HEK293 (cell line): ENCODE results near the gene SYAP1.

Experiments
- CTCF ChIA-PET: fragments of 350-600 bp; formaldehyde crosslinking; extraction: SDS; loops from one replicate; lab custom pipeline; 2021; ENCODE audit warnings: antibody characterized with exemption; lab: Yijun Ruan, JAX
- POLR2A ChIA-PET: fragments of 300-600 bp; formaldehyde crosslinking; extraction: SDS; loops from one replicate; lab custom pipeline; 2020; ENCODE audit warnings: antibody characterized with exemption, inconsistent platforms; lab: Yijun Ruan, JAX
- H3K27ac ChIP-seq: fragments of 200-500 bp; sonication (Bioruptor generic); 2 replicates; pipeline ENCODE4 v1.5.1; 2014; ENCODE audit warnings: low read depth, low read length, control low read depth, inconsistent platforms; ENCODE audit errors: extremely low read depth
- H3K36me3 ChIP-seq, 2 experiments: fragments of 200-500 bp in 1 of 2; sonication (Bioruptor generic) in 1 of 2; 1 replicate in 1 of 2; 2 replicates in 1 of 2; pipeline ENCODE4 v1.5.1; 2014 to 2017; ENCODE audit warnings: inconsistent platforms in 2 of 2, low read length in 2 of 2; ENCODE audit not compliant: control insufficient read depth in 2 of 2, insufficient read depth in 1 of 2
- H3K4me1 ChIP-seq: fragments of 200-500 bp; sonication (Bioruptor generic); 2 replicates; pipeline ENCODE4 v1.5.1; 2014; ENCODE audit warnings: mild to moderate bottlenecking, low read length, inconsistent platforms; ENCODE audit not compliant: control insufficient read depth, insufficient read depth
- H3K4me3 ChIP-seq: 2 replicates; pipeline ENCODE4 v1.5.1; 2011; ENCODE audit warnings: low read depth, mild to moderate bottlenecking, control low read depth, low read length, moderate library complexity
- H3K9me3 ChIP-seq: fragments of 200-500 bp; sonication (Bioruptor generic); 2 replicates; pipeline ENCODE4 v1.5.1; 2014; ENCODE audit warnings: low read depth, low read length, inconsistent platforms; ENCODE audit not compliant: control insufficient read depth, insufficient read depth
- EGR2 ChIP-seq: fragments of 450-650 bp; formaldehyde crosslinking; IDR thresholded peaks from 2 replicates; pipeline ENCODE4 v1.5.1; 2016; ENCODE audit warnings: low read depth, missing biosample characterization, missing genetic modification characterization
- HOXC10 ChIP-seq: sonication (generic); formaldehyde crosslinking; IDR thresholded peaks from 2 replicates; pipeline ENCODE4 v1.8.1; 2023; ENCODE audit warnings: mild to moderate bottlenecking, missing genetic modification reagents
- YY1 ChIP-seq: fragments of 450-650 bp; formaldehyde crosslinking; IDR thresholded peaks from 2 replicates; pipeline ENCODE4 v1.5.1; 2018; ENCODE audit warnings: missing biosample characterization, missing genetic modification characterization
- ZNF112 ChIP-seq: fragments of 450-650 bp; formaldehyde crosslinking; IDR thresholded peaks from 2 replicates; pipeline ENCODE4 v1.5.0; 2017; ENCODE audit warnings: missing biosample characterization, missing genetic modification characterization
- ZNF184 ChIP-seq: fragments of 450-650 bp; IDR thresholded peaks from 2 replicates; pipeline ENCODE4 v1.5.1; 2018; ENCODE audit warnings: missing biosample characterization, mild to moderate bottlenecking, missing genetic modification characterization
- ZNF2 ChIP-seq: fragments of 450-650 bp; formaldehyde crosslinking; IDR thresholded peaks from 2 replicates; pipeline ENCODE4 v1.5.1; 2016; ENCODE audit warnings: missing biosample characterization, missing genetic modification characterization
- ZNF223 ChIP-seq: fragments of 450-650 bp; formaldehyde crosslinking; IDR thresholded peaks from 2 replicates; pipeline ENCODE4 v1.5.1; 2016; ENCODE audit warnings: missing biosample characterization, missing genetic modification characterization
- ZNF248 ChIP-seq: fragments of 450-650 bp; formaldehyde crosslinking; IDR thresholded peaks from 2 replicates; pipeline ENCODE4 v1.5.1; 2017; ENCODE audit warnings: missing biosample characterization, missing genetic modification characterization
- ZNF266 ChIP-seq: fragments of 450-650 bp; formaldehyde crosslinking; IDR thresholded peaks from 2 replicates; pipeline ENCODE4 v1.5.1; 2016; ENCODE audit warnings: missing biosample characterization, missing genetic modification characterization, low read depth
- ZNF404 ChIP-seq: fragments of 450-650 bp; formaldehyde crosslinking; IDR thresholded peaks from 2 replicates; pipeline ENCODE4 v1.5.1; 2017; ENCODE audit warnings: missing biosample characterization, missing genetic modification characterization
- ZNF623 ChIP-seq: fragments of 450-650 bp; formaldehyde crosslinking; IDR thresholded peaks from 2 replicates; pipeline ENCODE4 v1.5.1; 2016; ENCODE audit warnings: missing biosample characterization, missing genetic modification characterization
- ZNF747 ChIP-seq: fragments of 450-650 bp; formaldehyde crosslinking; IDR thresholded peaks from 2 replicates; pipeline ENCODE4 v1.5.1; 2016; ENCODE audit warnings: missing biosample characterization, missing genetic modification characterization
- ZXDB ChIP-seq: fragments of 450-650 bp; formaldehyde crosslinking; IDR thresholded peaks from 2 replicates; pipeline ENCODE4 v1.5.1; 2016; ENCODE audit warnings: missing biosample characterization, missing genetic modification characterization
- TF ChIP-seq, protein P1 (sequence below): fragments of 450-650 bp; formaldehyde crosslinking; IDR thresholded peaks from 2 replicates; pipeline ENCODE4 v1.5.0; 2017; ENCODE audit warnings: missing biosample characterization, missing genetic modification characterization, borderline replicate concordance
- TF ChIP-seq, protein P2 (sequence below): fragments of 450-650 bp; IDR thresholded peaks from 2 replicates; pipeline ENCODE4 v1.5.1; 2018; ENCODE audit warnings: missing biosample characterization, mild to moderate bottlenecking, missing genetic modification characterization
- TF ChIP-seq, protein P3 (sequence below): fragments of 450-650 bp; formaldehyde crosslinking; IDR thresholded peaks from 2 replicates; pipeline ENCODE4 v1.5.1; 2016; ENCODE audit warnings: missing biosample characterization, missing genetic modification characterization, low read depth
- TF ChIP-seq, protein P4 (sequence below): fragments of 450-650 bp; formaldehyde crosslinking; optimal IDR thresholded peaks from 2 replicates; pipeline ENCODE3; 2016; ENCODE audit warnings: missing biosample characterization, mild to moderate bottlenecking, missing genetic modification characterization
- TF ChIP-seq, protein P5 (sequence below): fragments of 450-650 bp; formaldehyde crosslinking; IDR thresholded peaks from 2 replicates; pipeline ENCODE4 v1.5.1; 2017; ENCODE audit warnings: missing biosample characterization, missing genetic modification characterization
- TF ChIP-seq, protein P6 (sequence below): fragments of 450-650 bp; formaldehyde crosslinking; IDR thresholded peaks from 2 replicates; pipeline ENCODE4 v1.5.1; 2016; ENCODE audit warnings: missing biosample characterization, missing genetic modification characterization
- TF ChIP-seq, protein P7 (sequence below): fragments of 450-650 bp; formaldehyde crosslinking; conservative IDR thresholded peaks from 2 replicates; pipeline ENCODE4 v1.5.1; 2016; ENCODE audit warnings: low read depth, missing biosample characterization, missing genetic modification characterization

The SYAP1 gene

DNA sequence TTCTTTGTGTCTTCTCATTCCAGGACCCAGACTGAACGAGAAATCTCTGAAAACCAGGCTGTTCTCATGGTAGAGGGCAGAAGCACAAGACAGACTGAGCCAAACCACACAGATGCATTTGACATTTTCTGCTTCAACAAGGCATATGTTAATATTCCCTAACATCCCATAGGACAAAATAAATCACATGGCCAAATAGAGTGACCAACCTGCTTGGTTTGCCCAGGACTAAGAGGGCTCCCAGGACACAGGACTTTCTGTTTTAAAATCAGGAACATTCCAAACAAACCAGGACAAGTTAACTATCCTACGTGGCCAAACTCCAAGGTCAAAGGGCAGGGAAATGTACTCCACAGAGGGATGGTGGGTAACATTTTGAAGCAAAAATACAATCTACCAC is 18.7 kb upstream of the SYAP1 start:
- CTCF ChIA-PET = no interaction called here
- Histone ChIP-seq H3K9me3 (no peaks in the 10 kb centered on the region), H3K4me1 (no peaks in the 10 kb centered on the region), H3K27ac (no peak overlapping the region), H3K36me3 (peaks cover 18 to 35% of the 10 kb centered on the region in 2 experiments), H3K4me3 (no peak overlapping the region)
- POLR2A ChIA-PET = no interaction called here
- TF ChIP-seq, protein P1, sequence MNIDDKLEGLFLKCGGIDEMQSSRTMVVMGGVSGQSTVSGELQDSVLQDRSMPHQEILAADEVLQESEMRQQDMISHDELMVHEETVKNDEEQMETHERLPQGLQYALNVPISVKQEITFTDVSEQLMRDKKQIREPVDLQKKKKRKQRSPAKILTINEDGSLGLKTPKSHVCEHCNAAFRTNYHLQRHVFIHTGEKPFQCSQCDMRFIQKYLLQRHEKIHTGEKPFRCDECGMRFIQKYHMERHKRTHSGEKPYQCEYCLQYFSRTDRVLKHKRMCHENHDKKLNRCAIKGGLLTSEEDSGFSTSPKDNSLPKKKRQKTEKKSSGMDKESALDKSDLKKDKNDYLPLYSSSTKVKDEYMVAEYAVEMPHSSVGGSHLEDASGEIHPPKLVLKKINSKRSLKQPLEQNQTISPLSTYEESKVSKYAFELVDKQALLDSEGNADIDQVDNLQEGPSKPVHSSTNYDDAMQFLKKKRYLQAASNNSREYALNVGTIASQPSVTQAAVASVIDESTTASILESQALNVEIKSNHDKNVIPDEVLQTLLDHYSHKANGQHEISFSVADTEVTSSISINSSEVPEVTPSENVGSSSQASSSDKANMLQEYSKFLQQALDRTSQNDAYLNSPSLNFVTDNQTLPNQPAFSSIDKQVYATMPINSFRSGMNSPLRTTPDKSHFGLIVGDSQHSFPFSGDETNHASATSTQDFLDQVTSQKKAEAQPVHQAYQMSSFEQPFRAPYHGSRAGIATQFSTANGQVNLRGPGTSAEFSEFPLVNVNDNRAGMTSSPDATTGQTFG = no peak
- no peak for TF ChIP-seq ZNF266

DNA sequence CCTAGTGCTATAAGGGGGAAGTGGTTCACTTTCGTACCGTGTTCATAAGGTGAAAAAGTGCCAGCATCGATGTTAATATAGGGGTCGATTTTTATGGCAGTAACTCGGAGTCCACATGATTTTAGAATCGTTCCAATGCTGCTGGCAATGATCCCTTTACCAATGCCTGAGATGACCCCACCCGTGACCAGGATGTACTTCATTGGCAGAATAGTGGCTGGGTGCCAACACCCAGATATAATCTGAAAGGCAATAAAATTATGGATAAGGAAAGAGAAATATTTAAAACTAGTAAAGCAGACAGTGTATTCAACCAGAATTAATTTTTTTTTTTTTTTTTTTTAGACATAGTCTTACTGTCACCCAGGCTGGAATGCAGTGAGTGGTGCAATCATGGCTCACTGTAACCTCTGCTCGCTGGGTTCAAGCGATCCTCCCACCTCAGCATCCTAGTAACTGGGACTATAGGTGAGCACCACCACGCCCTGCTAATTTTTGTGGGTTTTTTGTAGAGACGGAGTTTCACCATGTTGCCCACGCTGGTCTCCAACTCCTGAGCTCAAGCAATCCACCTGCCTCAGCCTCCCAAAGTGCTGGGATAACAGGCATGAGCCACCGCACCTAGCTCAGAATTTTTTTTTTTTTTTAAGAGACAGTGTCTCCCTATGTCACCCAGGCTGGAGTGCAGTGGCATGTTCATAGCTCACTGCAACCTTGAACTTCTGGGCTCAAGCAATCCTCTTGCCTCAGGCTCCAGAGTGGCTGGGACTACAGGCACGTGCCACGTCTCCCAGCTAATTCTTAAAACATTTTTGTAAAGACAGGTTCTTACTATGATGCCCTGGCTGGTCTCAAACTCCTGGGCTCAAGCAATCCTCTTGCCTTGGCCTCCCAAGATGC is 16.5 kb upstream of the SYAP1 start:
- H3K27ac ChIP-seq = no peak overlapping the region
- no peaks in the 10 kb centered on the region for H3K4me1 ChIP-seq
- peaks cover 14 to 26% of the 10 kb centered on the region in 2 experiments for H3K36me3 ChIP-seq
- no peaks in the 10 kb centered on the region for H3K9me3 ChIP-seq
- CTCF ChIA-PET = no interaction called here
- POLR2A ChIA-PET = no interaction called here
- H3K4me3 ChIP-seq = no peak overlapping the region
- TF ChIP-seq EGR2 = no peak
- no peak for TF ChIP-seq ZNF248 (tag by site-specific recombination)
- TF ChIP-seq ZNF2 = no peak
- TF ChIP-seq, protein P2, sequence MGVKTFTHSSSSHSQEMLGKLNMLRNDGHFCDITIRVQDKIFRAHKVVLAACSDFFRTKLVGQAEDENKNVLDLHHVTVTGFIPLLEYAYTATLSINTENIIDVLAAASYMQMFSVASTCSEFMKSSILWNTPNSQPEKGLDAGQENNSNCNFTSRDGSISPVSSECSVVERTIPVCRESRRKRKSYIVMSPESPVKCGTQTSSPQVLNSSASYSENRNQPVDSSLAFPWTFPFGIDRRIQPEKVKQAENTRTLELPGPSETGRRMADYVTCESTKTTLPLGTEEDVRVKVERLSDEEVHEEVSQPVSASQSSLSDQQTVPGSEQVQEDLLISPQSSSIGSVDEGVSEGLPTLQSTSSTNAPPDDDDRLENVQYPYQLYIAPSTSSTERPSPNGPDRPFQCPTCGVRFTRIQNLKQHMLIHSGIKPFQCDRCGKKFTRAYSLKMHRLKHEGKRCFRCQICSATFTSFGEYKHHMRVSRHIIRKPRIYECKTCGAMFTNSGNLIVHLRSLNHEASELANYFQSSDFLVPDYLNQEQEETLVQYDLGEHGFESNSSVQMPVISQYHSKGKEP (tag by site-specific recombination) = no peak
- TF ChIP-seq YY1 (tag by site-specific recombination) = no peak
- TF ChIP-seq ZNF404 = no peak
- TF ChIP-seq ZNF112 (tag by site-specific recombination) = no peak
- TF ChIP-seq ZNF184 (tag by site-specific recombination) = no peak
- no peak for TF ChIP-seq HOXC10 (CRISPR knock-in tag)
- no peak for TF ChIP-seq ZNF223 (tag by site-specific recombination)
- TF ChIP-seq ZNF623 (tag by site-specific recombination) = no peak
- TF ChIP-seq, protein P3, sequence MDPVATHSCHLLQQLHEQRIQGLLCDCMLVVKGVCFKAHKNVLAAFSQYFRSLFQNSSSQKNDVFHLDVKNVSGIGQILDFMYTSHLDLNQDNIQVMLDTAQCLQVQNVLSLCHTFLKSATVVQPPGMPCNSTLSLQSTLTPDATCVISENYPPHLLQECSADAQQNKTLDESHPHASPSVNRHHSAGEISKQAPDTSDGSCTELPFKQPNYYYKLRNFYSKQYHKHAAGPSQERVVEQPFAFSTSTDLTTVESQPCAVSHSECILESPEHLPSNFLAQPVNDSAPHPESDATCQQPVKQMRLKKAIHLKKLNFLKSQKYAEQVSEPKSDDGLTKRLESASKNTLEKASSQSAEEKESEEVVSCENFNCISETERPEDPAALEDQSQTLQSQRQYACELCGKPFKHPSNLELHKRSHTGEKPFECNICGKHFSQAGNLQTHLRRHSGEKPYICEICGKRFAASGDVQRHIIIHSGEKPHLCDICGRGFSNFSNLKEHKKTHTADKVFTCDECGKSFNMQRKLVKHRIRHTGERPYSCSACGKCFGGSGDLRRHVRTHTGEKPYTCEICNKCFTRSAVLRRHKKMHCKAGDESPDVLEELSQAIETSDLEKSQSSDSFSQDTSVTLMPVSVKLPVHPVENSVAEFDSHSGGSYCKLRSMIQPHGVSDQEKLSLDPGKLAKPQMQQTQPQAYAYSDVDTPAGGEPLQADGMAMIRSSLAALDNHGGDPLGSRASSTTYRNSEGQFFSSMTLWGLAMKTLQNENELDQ (tag by site-specific recombination) = no peak
- no peak for TF ChIP-seq ZXDB (tag by site-specific recombination)
- TF ChIP-seq, protein P4, sequence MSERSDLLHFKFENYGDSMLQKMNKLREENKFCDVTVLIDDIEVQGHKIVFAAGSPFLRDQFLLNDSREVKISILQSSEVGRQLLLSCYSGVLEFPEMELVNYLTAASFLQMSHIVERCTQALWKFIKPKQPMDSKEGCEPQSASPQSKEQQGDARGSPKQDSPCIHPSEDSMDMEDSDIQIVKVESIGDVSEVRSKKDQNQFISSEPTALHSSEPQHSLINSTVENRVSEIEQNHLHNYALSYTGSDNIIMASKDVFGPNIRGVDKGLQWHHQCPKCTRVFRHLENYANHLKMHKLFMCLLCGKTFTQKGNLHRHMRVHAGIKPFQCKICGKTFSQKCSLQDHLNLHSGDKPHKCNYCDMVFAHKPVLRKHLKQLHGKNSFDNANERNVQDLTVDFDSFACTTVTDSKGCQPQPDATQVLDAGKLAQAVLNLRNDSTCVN (tag by site-specific recombination) = no peak
- TF ChIP-seq ZNF747 (tag by site-specific recombination) = no peak
- TF ChIP-seq, protein P5, sequence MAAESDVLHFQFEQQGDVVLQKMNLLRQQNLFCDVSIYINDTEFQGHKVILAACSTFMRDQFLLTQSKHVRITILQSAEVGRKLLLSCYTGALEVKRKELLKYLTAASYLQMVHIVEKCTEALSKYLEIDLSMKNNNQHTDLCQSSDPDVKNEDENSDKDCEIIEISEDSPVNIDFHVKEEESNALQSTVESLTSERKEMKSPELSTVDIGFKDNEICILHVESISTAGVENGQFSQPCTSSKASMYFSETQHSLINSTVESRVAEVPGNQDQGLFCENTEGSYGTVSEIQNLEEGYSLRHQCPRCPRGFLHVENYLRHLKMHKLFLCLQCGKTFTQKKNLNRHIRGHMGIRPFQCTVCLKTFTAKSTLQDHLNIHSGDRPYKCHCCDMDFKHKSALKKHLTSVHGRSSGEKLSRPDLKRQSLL (tag by site-specific recombination) = no peak
- TF ChIP-seq, protein P6, sequence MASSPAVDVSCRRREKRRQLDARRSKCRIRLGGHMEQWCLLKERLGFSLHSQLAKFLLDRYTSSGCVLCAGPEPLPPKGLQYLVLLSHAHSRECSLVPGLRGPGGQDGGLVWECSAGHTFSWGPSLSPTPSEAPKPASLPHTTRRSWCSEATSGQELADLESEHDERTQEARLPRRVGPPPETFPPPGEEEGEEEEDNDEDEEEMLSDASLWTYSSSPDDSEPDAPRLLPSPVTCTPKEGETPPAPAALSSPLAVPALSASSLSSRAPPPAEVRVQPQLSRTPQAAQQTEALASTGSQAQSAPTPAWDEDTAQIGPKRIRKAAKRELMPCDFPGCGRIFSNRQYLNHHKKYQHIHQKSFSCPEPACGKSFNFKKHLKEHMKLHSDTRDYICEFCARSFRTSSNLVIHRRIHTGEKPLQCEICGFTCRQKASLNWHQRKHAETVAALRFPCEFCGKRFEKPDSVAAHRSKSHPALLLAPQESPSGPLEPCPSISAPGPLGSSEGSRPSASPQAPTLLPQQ (tag by site-specific recombination) = no peak
- TF ChIP-seq, protein P7, sequence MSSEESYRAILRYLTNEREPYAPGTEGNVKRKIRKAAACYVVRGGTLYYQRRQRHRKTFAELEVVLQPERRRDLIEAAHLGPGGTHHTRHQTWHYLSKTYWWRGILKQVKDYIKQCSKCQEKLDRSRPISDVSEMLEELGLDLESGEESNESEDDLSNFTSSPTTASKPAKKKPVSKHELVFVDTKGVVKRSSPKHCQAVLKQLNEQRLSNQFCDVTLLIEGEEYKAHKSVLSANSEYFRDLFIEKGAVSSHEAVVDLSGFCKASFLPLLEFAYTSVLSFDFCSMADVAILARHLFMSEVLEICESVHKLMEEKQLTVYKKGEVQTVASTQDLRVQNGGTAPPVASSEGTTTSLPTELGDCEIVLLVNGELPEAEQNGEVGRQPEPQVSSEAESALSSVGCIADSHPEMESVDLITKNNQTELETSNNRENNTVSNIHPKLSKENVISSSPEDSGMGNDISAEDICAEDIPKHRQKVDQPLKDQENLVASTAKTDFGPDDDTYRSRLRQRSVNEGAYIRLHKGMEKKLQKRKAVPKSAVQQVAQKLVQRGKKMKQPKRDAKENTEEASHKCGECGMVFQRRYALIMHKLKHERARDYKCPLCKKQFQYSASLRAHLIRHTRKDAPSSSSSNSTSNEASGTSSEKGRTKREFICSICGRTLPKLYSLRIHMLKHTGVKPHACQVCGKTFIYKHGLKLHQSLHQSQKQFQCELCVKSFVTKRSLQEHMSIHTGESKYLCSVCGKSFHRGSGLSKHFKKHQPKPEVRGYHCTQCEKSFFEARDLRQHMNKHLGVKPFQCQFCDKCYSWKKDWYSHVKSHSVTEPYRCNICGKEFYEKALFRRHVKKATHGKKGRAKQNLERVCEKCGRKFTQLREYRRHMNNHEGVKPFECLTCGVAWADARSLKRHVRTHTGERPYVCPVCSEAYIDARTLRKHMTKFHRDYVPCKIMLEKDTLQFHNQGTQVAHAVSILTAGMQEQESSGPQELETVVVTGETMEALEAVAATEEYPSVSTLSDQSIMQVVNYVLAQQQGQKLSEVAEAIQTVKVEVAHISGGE (tag by site-specific recombination) = no peak
